Measurements from ENCODE around the gene ZNHIT2.

The ZNHIT2 gene

GRCh38 chr11:65102142-65103095 lies 15.1 kb downstream of the ZNHIT2 start:
- peak in 1 of 2 experiments; percentile 10 for DNase-seq

GRCh38 chr11:65100674-65101350 lies 16.7 kb downstream of the ZNHIT2 start:
- DNase-seq: no peak

- no peak for DNase-seq
Observed at GRCh38 chr11:65096926-65097325, 20.6 kb downstream of the ZNHIT2 start.

- DNase-seq: peak; percentile 85 to 93
Observed at GRCh38 chr11:65095974-65096806, 21.3 kb downstream of the ZNHIT2 start, which contains the start of gene VPS51. TSS of gene VPS51 (plus strand) at chr11:65096214. CDS start at chr11:65096251, 37 bp downstream.

GRCh38 chr11:65095427-65095826 lies 22.1 kb downstream of the ZNHIT2 start:
- no peak for DNase-seq

- no peak for DNase-seq
Observed at GRCh38 chr11:65090628-65091027, 26.9 kb downstream of the ZNHIT2 start.

- no peak for DNase-seq
Observed at GRCh38 chr11:65089621-65090020, 27.9 kb downstream of the ZNHIT2 start.

GRCh38 chr11:65087827-65088226 lies 29.7 kb downstream of the ZNHIT2 start:
- no peak for DNase-seq

- DNase-seq: no peak
Observed at GRCh38 chr11:65087216-65087615, 30.3 kb downstream of the ZNHIT2 start.

GRCh38 chr11:65086809-65087208 lies 30.7 kb downstream of the ZNHIT2 start:
- no peak for DNase-seq

- DNase-seq: no peak
Observed at GRCh38 chr11:65085446-65085845, 32.1 kb downstream of the ZNHIT2 start.

- no peak for DNase-seq
Observed at GRCh38 chr11:65084598-65085375, 32.7 kb downstream of the ZNHIT2 start.

- peak; percentile 95 to 96 for DNase-seq
Observed at GRCh38 chr11:65083834-65084597, 33.5 kb downstream of the ZNHIT2 start, which contains the start of the genes CDCA5 and ZFPL1. TSS of gene CDCA5 (minus strand) at chr11:65084040. CDS start at chr11:65083978, 62 bp downstream. TSS of gene ZFPL1 (plus strand) at chr11:65084222. CDS start at chr11:65084699, 477 bp downstream.

GRCh38 chr11:65083134-65083833 lies 34.2 kb downstream of the ZNHIT2 start:
- no peak for DNase-seq

GRCh38 chr11:65078786-65079342 lies 38.6 kb downstream of the ZNHIT2 start:
- no peak for DNase-seq

- DNase-seq: peak in 1 of 2 experiments; percentile 30
Observed at GRCh38 chr11:65078151-65078550, 39.4 kb downstream of the ZNHIT2 start.

GRCh38 chr11:65077451-65077850 lies 40.0 kb downstream of the ZNHIT2 start:
- no peak for DNase-seq

- DNase-seq: no peak
Observed at GRCh38 chr11:65072631-65072966, 44.9 kb downstream of the ZNHIT2 start.

- DNase-seq: no peak
Observed at GRCh38 chr11:65071907-65072630, 45.4 kb downstream of the ZNHIT2 start.

Data from NCI-H2081 (cell line).